Neuronal stem cell (in vitro differentiated cells): ENCODE data around the gene WWOX.

ENCODE experiments used
- DNase-seq: peaks from one replicate; pipeline ENCODE4 v3.0.0-alpha.2; 2013; ENCODE audit warnings: low spot score
- H2AFZ ChIP-seq: one replicate; pipeline ENCODE4 v1.6.1; 2013; ENCODE audit warnings: mild to moderate bottlenecking, low read length, inconsistent platforms
- H2AK5ac ChIP-seq: 2 replicates; pipeline ENCODE4 v1.6.1; 2013; ENCODE audit warnings: low read depth, mild to moderate bottlenecking, inconsistent platforms, low read length, moderate library complexity, mixed read lengths
- H2BK120ac ChIP-seq: 2 replicates; pipeline ENCODE4 v1.6.1; 2013; ENCODE audit warnings: low read depth, mild to moderate bottlenecking, inconsistent platforms, low read length, moderate library complexity, mixed read lengths
- H2BK12ac ChIP-seq: one replicate; pipeline ENCODE4 v1.6.1; 2013; ENCODE audit warnings: low read length, inconsistent platforms
- H2BK15ac ChIP-seq: 2 replicates; pipeline ENCODE4 v1.6.1; 2013; ENCODE audit warnings: mild to moderate bottlenecking, low read length, inconsistent platforms, mixed read lengths
- H2BK5ac ChIP-seq: one replicate; pipeline ENCODE4 v1.6.1; 2013; ENCODE audit warnings: inconsistent platforms, mild to moderate bottlenecking, low read length, moderate library complexity
- H3K14ac ChIP-seq: one replicate; pipeline ENCODE4 v1.6.1; 2013; ENCODE audit warnings: low read length, inconsistent platforms
- H3K18ac ChIP-seq: 2 replicates; pipeline ENCODE4 v1.6.1; 2013; ENCODE audit warnings: low read length, inconsistent platforms
- H3K23ac ChIP-seq: 2 replicates; pipeline ENCODE4 v1.6.1; 2013; ENCODE audit warnings: low read depth, mild to moderate bottlenecking, mixed read lengths, low read length, inconsistent platforms; ENCODE audit not compliant: poor library complexity
- H3K27ac ChIP-seq: replicated peaks from 3 replicates; pipeline ENCODE4 v1.5.1; 2013; ENCODE audit warnings: low read length, inconsistent platforms
- H3K27me3 ChIP-seq, 3 experiments: 2 replicates each; pipeline ENCODE4 v1.6.1; 2013; ENCODE audit warnings: low read length in 3 of 3, mild to moderate bottlenecking in 2 of 3, inconsistent platforms in 1 of 3, low read depth in 1 of 3, mixed read lengths in 1 of 3, moderate library complexity in 1 of 3; ENCODE audit not compliant: control insufficient read depth in 3 of 3, insufficient read depth in 3 of 3
- H3K36me3 ChIP-seq, 2 donors: replicated peaks in 1 of 2; 2 replicates each; pipeline ENCODE4 v1.6.1; 2013; ENCODE audit warnings: low read length in 2 of 2; ENCODE audit not compliant: control insufficient read depth in 2 of 2, insufficient read depth in 2 of 2
- H3K4ac ChIP-seq: 2 replicates; pipeline ENCODE4 v1.6.1; 2013; ENCODE audit warnings: inconsistent platforms, mild to moderate bottlenecking, low read length, moderate library complexity
- H3K4me1 ChIP-seq, 2 donors: 1 replicate in 1 of 2; 2 replicates in 1 of 2; pipeline ENCODE4 v1.6.1; 2013; ENCODE audit warnings: low read length in 2 of 2, low read depth in 1 of 2; ENCODE audit not compliant: control insufficient read depth in 2 of 2, insufficient read depth in 1 of 2
- H3K4me2 ChIP-seq: one replicate; pipeline ENCODE4 v1.6.1; 2013; ENCODE audit warnings: mild to moderate bottlenecking, low read length, inconsistent platforms; ENCODE audit not compliant: insufficient read depth, poor library complexity, severe bottlenecking
- H3K4me3 ChIP-seq, 2 donors: 2 replicates each; pipeline ENCODE4 v1.5.1; 2013; ENCODE audit warnings: low read length in 2 of 2, mild to moderate bottlenecking in 2 of 2, inconsistent platforms in 1 of 2, moderate library complexity in 1 of 2
- H3K79me1 ChIP-seq: one replicate; pipeline ENCODE4 v1.6.1; 2013; ENCODE audit warnings: low read depth, mild to moderate bottlenecking, inconsistent platforms, low read length, moderate library complexity
- H3K9ac ChIP-seq: one replicate; pipeline ENCODE4 v1.6.1; 2013; ENCODE audit warnings: mild to moderate bottlenecking, low read depth, low read length, inconsistent platforms; ENCODE audit not compliant: poor library complexity
- H3K9me3 ChIP-seq, 2 donors: replicated peaks in 1 of 2; 2 replicates each; pipeline versions ENCODE3 to v1.6.1; 2013; ENCODE audit warnings: low read length in 2 of 2, mild to moderate bottlenecking in 2 of 2, inconsistent platforms in 1 of 2, low read depth in 1 of 2, mixed read lengths in 1 of 2, moderate library complexity in 1 of 2; ENCODE audit not compliant: control insufficient read depth in 2 of 2, insufficient read depth in 1 of 2
- H4K8ac ChIP-seq: one replicate; pipeline ENCODE4 v1.6.1; 2013; ENCODE audit warnings: low read depth, mild to moderate bottlenecking, inconsistent platforms, low read length, moderate library complexity
- H4K91ac ChIP-seq: one replicate; pipeline ENCODE4 v1.6.1; 2013; ENCODE audit warnings: low read length, low read depth, mild to moderate bottlenecking, inconsistent platforms; ENCODE audit not compliant: poor library complexity
- WGBS, 2 donors: extraction: QIAGEN DNeasy Blood & Tissue Kit; methylation state at CpG; one replicate each; pipeline ENCODE4 v1.1.7; 2013; ENCODE audit warnings: missing lambda C conversion rate in 2 of 2, mixed read lengths in 1 of 2; ENCODE audit not compliant: insufficient read length in 2 of 2, insufficient replicate concordance in 1 of 2; ENCODE audit errors: extremely low coverage in 2 of 2; 5-methylcytosine and 5-hydroxymethylcytosine counted together

Gene WWOX

GRCh38 chr16:78681743-78682142, 582.3 kb downstream of the WWOX start:
- Histone ChIP-seq H3K79me1 (no peaks in the 10 kb centered on the region), H2BK5ac (no peak overlapping the region), H4K91ac (no peak overlapping the region), H3K9ac (no peak overlapping the region), H3K36me3 (no peaks in the 10 kb centered on the region), H3K14ac (no peak overlapping the region), H3K18ac (no peak overlapping the region), H2BK12ac (no peak overlapping the region), H3K4me2 (no peak overlapping the region), H2AK5ac (no peak overlapping the region), H3K4me1 (peaks cover 0 to 2% of the 10 kb centered on the region in 2 donors), H2BK120ac (no peak overlapping the region), H4K8ac (no peak overlapping the region), H2BK15ac (no peak overlapping the region), H3K9me3 (no peaks in the 10 kb centered on the region), H3K4me3 (no peak overlapping the region), H3K4ac (no peak overlapping the region), H3K27ac (no peak overlapping the region), H3K27me3 (no peaks in the 10 kb centered on the region), H3K23ac (no peak overlapping the region), H2AFZ (no peak overlapping the region)
- DNase-seq = no peak
- no CpG with 5 or more reads among the region's 8 CpGs for WGBS, 2 donors

- Histone ChIP-seq H2BK5ac (no peak overlapping the region), H2BK15ac (no peak overlapping the region), H2BK12ac (no peak overlapping the region), H3K9ac (no peak overlapping the region), H3K4me3 (no peak overlapping the region), H3K14ac (no peak overlapping the region), H3K4ac (no peak overlapping the region), H2BK120ac (no peak overlapping the region), H4K8ac (no peak overlapping the region), H4K91ac (no peak overlapping the region), H2AFZ (no peak overlapping the region), H3K4me1 (peaks cover 0 to 2% of the 10 kb centered on the region in 2 donors), H3K23ac (no peak overlapping the region), H3K18ac (no peak overlapping the region), H3K9me3 (no peaks in the 10 kb centered on the region), H3K4me2 (no peak overlapping the region), H3K36me3 (no peaks in the 10 kb centered on the region), H3K27me3 (no peaks in the 10 kb centered on the region), H3K79me1 (no peaks in the 10 kb centered on the region), H2AK5ac (no peak overlapping the region), H3K27ac (no peak overlapping the region)
- DNase-seq = no peak
- no CpG with 5 or more reads among the region's 8 CpGs for WGBS, 2 donors
These were observed 584.7 kb downstream of the WWOX start for GRCh38 chr16:78684030-78684611.

GRCh38 chr16:78684655-78685375, 585.4 kb downstream of the WWOX start:
- H3K4me2 ChIP-seq = no peak overlapping the region

GRCh38 chr16:78686601-78687000, 587.1 kb downstream of the WWOX start:
- Histone ChIP-seq H3K18ac (no peak overlapping the region), H3K14ac (no peak overlapping the region), H2BK15ac (no peak overlapping the region), H4K8ac (no peak overlapping the region), H2BK120ac (no peak overlapping the region), H4K91ac (no peak overlapping the region), H2AFZ (no peak overlapping the region), H3K4ac (no peak overlapping the region), H3K9me3 (no peaks in the 10 kb centered on the region), H2AK5ac (no peak overlapping the region), H3K4me2 (no peak overlapping the region), H3K27me3 (no peaks in the 10 kb centered on the region), H3K36me3 (no peaks in the 10 kb centered on the region), H3K23ac (no peak overlapping the region), H3K4me1 (no peaks in the 10 kb centered on the region), H3K9ac (no peak overlapping the region), H2BK5ac (no peak overlapping the region), H3K79me1 (no peaks in the 10 kb centered on the region), H3K27ac (no peak overlapping the region), H3K4me3 (no peak overlapping the region), H2BK12ac (no peak overlapping the region)
- WGBS, 2 donors = no CpG with 5 or more reads among the region's 5 CpGs
- no peak for DNase-seq

More at GRCh38 chr16:78684655-78685375, 585.4 kb downstream of the WWOX start:
- Histone ChIP-seq H4K8ac (no peak overlapping the region), H3K23ac (no peak overlapping the region), H3K4me1 (no peaks in the 10 kb centered on the region), H3K14ac (no peak overlapping the region), H4K91ac (no peak overlapping the region), H3K4ac (no peak overlapping the region), H3K36me3 (no peaks in the 10 kb centered on the region), H3K18ac (no peak overlapping the region), H2BK5ac (no peak overlapping the region), H3K9ac (no peak overlapping the region), H2BK120ac (no peak overlapping the region), H3K9me3 (no peaks in the 10 kb centered on the region), H3K4me3 (no peak overlapping the region), H2AK5ac (no peak overlapping the region), H2BK12ac (no peak overlapping the region), H3K79me1 (no peaks in the 10 kb centered on the region), H3K27ac (no peak overlapping the region), H2BK15ac (no peak overlapping the region), H3K27me3 (no peaks in the 10 kb centered on the region), H2AFZ (no peak overlapping the region)
- no peak for DNase-seq
- WGBS, 2 donors = no CpG with 5 or more reads among the region's 5 CpGs
